Left ventricle myocardium superior (tissue), 1 donor: ENCODE measurements around the gene AOX1. TPM values are rescaled to one million over a fixed set of nuclear protein-coding genes. Genes with fewer than 3 reads are reported as not detected.
A peak's percentile ranks its signal among the peaks of the same experiment; 100 is the strongest.
"Not testable (repeated sequence)": the region's sequence is repeated elsewhere in the genome, so short reads cannot be mapped to it uniquely, and the experiment has no call there.

Experiments
- ATAC-seq: fragments of 200-7000 bp; cut with Tn5 transposase; one replicate; pipeline ENCODE4 v1.9.1; 2020; ENCODE audit warnings: mild to moderate bottlenecking, moderate library complexity
- DNase-seq: peaks from one replicate; pipeline ENCODE4 v3.0.0-alpha.2; 2020
- intact Hi-C: fragments of 100-400 bp; cut with micrococcal nuclease; formaldehyde crosslinking; loops from one replicate; pipeline ENCODE4 v1.11.0; 2022
- total RNA-seq: library from RNA; stranded (reverse); fragmentation: NEBNext Ultra II Directional; extraction: Animal tissue kit (Norgen Biotek cat#: 25700); gene quantifications from one replicate; pipeline ENCODE4 v1.2.1, GENCODE V29; 2021
- donor health status: DM: no; HTN: yes; CAD: no; lungs with severe emphysema.

The AOX1 gene
- total RNA-seq, 1 donor from 2014 or later = 8.7 TPM

GRCh38 chr2:200599206-200599605 lies 13.4 kb downstream of the AOX1 start:
- DNase-seq (no peak), ATAC-seq (no peak)
- intact Hi-C loops = no loop called here

GRCh38 chr2:200600549-200601225 lies 14.9 kb downstream of the AOX1 start:
- no peak for ATAC-seq

DNA sequence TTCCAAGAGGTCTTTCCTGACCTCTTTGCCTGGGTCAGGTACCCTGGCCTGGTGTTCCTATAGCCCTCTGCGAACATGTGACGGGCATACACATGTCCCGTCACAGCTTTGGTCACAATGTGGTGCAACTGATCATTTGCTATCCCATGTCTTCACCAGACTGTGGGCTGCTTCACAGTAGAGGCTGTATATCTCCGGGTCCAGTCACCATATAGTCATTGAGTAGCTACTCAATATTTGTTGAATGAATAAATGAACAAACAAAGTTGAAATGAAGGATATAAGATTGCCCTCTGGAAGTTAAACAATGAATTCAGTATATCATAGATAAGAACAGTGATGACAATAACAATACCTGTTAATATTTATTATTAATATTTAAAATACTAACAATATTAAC lies 16.8 kb downstream of the AOX1 start:
- intact Hi-C loops = no loop called here
- ATAC-seq (no peak), DNase-seq (no peak)

More at GRCh38 chr2:200600549-200601225, 14.9 kb downstream of the AOX1 start:
- intact Hi-C loops = no loop called here
- DNase-seq = no peak

GRCh38 chr2:200603972-200604371 lies 18.2 kb downstream of the AOX1 start:
- intact Hi-C loops = no loop called here
- ATAC-seq = no peak
- DNase-seq = no peak

- no peak for DNase-seq
- no peak for ATAC-seq
- intact Hi-C loops = no loop called here
Measured at GRCh38 chr2:200604571-200605255, 18.9 kb downstream of the AOX1 start.

DNA sequence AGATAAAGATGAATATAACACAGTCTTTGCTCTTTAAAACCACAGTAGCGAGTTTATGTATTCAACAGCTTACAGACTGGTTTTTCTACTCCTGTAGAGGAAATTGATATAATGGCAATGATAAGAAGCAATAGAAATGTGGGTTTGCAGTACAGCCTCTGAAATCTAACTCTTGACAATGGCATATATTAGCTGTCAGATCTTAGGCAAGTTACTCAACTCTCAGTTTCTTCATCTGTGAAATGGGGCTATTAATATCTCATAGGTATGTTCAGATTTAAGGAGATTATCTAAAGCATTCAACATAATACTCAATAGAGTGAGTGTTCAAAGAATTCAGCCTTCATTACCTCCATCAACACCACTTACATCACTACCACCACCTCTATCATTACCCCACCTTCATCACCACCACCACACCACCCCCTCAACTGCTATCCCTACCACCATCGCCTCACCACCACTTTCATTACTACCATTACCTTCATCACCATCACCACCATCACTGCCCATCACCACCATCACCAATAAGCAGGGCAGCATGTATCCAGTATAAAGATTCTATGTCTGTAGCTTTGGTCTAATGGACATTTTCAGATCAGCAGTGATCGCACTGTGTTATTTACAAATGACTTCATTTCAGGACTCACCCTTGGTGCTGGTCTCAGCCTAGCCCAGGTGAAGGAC lies 22.7 kb downstream of the AOX1 start:
- ATAC-seq (no peak), DNase-seq (no peak)
- intact Hi-C loops = no loop called here

DNA sequence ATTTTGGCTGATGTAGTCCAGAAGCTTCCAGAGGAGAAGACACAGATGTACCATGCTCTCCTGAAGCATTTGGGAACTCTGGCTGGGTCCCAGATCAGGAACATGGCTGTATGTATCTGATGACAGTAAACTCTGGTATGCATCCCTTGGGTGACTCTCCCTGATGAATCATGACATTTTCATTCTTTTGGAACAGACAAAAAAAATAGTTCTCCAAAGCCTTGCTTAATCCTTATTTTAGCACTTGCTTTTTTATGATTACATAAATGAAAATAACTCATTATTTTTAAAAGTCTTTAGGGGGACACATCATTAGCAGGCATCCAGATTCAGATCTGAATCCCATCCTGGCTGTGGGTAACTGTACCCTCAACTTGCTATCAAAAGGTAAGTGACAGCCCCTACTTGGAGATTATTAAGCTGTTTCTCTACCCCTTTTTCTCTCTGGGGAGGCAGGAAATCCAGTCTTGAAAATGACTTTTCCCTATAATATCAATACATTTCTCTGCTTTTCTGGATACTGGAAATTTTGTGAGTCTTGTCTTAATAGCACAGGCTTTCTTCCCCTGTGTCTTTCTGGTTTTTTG lies 23.3 kb downstream of the AOX1 start:
- intact Hi-C loops = no loop called here
- DNase-seq (no peak), ATAC-seq (peak; percentile 47)

GRCh38 chr2:200610217-200610616 lies 24.4 kb downstream of the AOX1 start:
- DNase-seq, intact Hi-C loops, ATAC-seq: not testable (repeated sequence)

- no peak for DNase-seq
- intact Hi-C loops = no loop called here
- no peak for ATAC-seq
Measured at GRCh38 chr2:200613692-200614091, 27.9 kb downstream of the AOX1 start.

GRCh38 chr2:200614249-200614648 lies 28.4 kb downstream of the AOX1 start:
- intact Hi-C loops = no loop called here
- DNase-seq = no peak
- ATAC-seq = no peak

DNA sequence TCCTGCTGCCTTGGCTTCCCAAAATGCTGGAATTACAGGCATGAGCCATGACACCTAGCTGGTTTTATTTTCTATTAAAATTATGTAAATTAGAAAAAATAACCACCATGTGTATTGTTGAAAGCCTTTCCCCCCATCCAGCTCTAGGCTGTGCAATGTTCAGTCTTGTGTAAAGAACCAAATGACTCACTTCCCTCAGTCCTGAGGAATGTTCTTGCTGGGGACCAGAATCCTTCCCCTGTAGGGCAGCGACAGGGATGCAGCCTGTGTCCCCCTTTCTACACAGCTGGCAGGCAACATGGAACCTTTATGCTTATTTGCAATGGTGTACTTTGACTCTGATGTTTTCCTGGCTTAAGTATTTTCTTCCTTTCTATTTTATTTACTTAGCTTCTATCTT lies 29.4 kb downstream of the AOX1 start:
- ATAC-seq (no peak), DNase-seq (no peak)
- intact Hi-C loops = no loop called here

- intact Hi-C loops = no loop called here
- ATAC-seq = no peak
Measured at GRCh38 chr2:200616193-200616592, 30.4 kb downstream of the AOX1 start.

GRCh38 chr2:200616656-200617055 lies 30.8 kb downstream of the AOX1 start:
- no peak for ATAC-seq
- intact Hi-C loops = no loop called here
- no peak for DNase-seq

More at GRCh38 chr2:200616193-200616592, 30.4 kb downstream of the AOX1 start:
- no peak for DNase-seq

DNA sequence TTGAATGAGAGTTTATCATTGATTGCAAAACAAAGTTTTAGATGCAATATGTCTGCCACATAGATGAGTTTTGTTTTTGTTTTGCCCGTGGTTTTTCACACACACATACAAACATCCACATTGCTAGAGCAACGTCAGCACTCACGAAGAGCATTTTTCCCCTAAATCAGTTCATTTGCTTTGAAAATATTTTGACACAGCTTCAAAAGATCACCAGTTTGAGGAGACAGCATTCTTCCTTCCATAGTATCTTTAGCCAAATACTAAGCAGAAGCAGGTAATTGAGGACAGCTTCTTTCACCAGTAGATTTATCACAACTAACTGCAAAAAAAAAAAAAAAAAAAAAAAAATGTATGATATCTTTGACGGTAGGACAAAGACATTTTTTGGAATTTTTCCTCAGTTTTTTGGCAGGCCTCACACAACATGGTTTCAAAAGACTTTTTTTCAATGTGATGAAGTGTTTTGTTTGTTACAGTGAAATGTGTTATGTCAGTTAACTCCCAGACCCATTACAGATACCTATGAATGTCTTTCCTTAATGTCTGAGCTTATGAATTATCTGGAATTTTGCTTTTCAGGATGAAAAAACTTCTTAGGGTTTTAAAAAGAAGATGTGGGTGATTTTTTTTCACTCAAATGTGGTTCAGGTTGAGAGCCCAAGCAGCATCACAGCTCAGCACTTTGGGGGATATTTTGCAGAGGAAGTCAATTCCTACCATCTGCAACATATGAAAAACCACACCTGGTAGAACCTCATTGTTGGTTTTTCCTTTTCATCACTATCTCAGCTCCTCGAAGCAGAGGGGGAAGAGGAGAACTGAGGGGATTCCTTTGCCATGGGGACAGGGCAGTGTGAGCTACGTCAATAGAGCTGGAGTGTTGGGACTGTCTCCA lies 31.6 kb downstream of the AOX1 start:
- intact Hi-C loops = no loop called here
- no peak for ATAC-seq
- DNase-seq = no peak

DNA sequence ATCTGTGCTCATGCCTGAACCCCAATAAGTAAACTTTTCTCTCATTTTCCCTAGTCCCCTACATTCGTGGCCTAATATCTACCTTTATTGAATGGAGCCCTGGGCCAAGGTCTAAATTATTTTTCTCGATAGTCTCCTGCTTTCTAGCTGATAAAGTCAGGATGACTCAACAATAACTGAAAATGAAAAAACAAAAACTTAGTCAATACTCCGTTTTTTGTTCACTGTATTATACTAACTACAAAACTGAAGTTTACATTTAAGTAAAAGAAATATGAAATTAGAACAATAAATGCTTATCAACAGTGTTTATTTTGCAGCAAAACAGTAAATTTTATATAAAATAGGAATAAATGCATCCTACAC lies 32.2 kb downstream of the AOX1 start:
- intact Hi-C loops = no loop called here
- no peak for ATAC-seq
- no peak for DNase-seq

DNA sequence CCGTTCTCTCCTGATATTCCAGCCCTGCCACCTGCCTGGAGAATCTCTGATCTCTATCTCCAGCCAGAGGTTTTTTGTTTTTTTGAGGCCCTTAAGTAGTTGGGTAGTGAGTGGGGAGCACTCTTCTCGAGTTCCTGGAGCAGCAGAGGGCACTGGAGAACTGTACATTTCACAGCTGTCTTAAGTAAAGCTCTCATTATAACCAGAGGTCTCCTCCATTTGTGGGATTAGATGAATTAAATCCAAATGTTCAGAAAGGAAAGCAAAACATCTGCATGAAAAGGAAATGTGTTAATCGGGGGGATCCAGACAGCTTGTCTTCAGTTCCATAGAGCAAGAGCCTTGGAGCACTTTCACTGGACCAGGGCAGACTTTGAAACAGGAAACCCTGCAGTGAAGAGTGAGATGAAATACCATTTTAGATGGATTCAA lies 32.8 kb downstream of the AOX1 start:
- intact Hi-C loops = no loop called here
- DNase-seq = no peak
- peak; percentile 62 for ATAC-seq

GRCh38 chr2:200619279-200619678 lies 33.5 kb downstream of the AOX1 start:
- ATAC-seq = no peak
- intact Hi-C loops = no loop called here

DNA sequence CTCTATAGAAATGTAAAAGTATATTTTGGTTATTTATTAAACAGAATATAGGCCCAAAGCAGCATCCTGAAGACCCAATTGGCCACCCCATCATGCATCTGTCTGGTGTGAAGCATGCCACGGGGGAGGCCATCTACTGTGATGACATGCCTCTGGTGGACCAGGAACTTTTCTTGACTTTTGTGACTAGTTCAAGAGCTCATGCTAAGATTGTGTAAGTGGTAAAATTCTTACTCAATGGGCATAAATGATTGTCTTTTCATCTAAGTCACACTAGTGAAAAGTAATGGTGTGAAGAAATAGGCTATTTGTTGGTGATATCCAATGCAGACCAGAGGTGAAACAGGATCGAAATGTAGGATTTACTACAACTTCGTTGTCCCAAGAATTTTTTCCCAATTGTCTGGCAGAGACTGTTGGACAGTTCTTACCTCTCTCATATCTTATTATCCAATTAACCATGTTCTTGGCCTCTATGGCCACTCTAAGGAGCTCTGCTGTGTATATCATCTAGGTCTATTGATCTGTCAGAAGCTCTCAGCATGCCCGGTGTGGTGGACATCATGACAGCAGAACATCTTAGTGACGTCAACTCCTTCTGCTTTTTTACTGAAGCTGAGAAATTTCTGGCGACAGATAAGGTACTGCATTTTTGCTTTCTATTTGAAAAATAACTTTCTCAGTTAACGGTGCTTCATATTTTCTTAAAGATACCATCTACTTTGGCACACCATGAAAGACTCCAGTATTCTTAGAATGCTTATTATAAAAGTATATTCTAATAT lies 35.0 kb downstream of the AOX1 start:
- intact Hi-C loops = no loop called here
- no peak for ATAC-seq
- no peak for DNase-seq

More at GRCh38 chr2:200619279-200619678, 33.5 kb downstream of the AOX1 start:
- no peak for DNase-seq
